H9 (cell line): ENCODE measurements around the gene PRDX1. TPM values are rescaled to one million over a fixed set of nuclear protein-coding genes. Genes with fewer than 3 reads are reported as not detected.

Experiments used
- DNase-seq: peaks from one replicate; pipeline ENCODE4 v3.0.0-alpha.2; 2017
- H2AFZ ChIP-seq: one replicate; pipeline ENCODE4 v1.6.1; 2013; ENCODE audit warnings: mild to moderate bottlenecking, low read length, control low read depth, moderate library complexity
- H2AK5ac ChIP-seq: 2 replicates; pipeline ENCODE4 v1.6.1; 2013; ENCODE audit warnings: low read length, control low read depth, mixed read lengths; ENCODE audit not compliant: insufficient read length
- H2BK120ac ChIP-seq: one replicate; pipeline ENCODE4 v1.6.1; 2013; ENCODE audit warnings: low read depth, mild to moderate bottlenecking, low read length, control low read depth, inconsistent platforms; ENCODE audit not compliant: poor library complexity, severe bottlenecking
- H2BK12ac ChIP-seq: 2 replicates; pipeline ENCODE4 v1.6.1; 2013; ENCODE audit warnings: low read length, control low read depth, mixed read lengths, low read depth; ENCODE audit not compliant: insufficient read length
- H2BK15ac ChIP-seq: 2 replicates; pipeline ENCODE4 v1.6.1; 2013; ENCODE audit warnings: low read depth, low read length, control low read depth
- H2BK20ac ChIP-seq: one replicate; pipeline ENCODE4 v1.6.1; 2013; ENCODE audit warnings: low read depth, mild to moderate bottlenecking, low read length, control low read depth, inconsistent platforms; ENCODE audit not compliant: poor library complexity, severe bottlenecking
- H2BK5ac ChIP-seq: 2 replicates; pipeline ENCODE4 v1.6.1; 2013; ENCODE audit warnings: low read length, control low read depth, mixed read lengths; ENCODE audit not compliant: insufficient read length
- H3K14ac ChIP-seq: 2 replicates; pipeline ENCODE4 v1.6.1; 2013; ENCODE audit warnings: low read length, control low read depth; ENCODE audit not compliant: insufficient read depth
- H3K18ac ChIP-seq: 2 replicates; pipeline ENCODE4 v1.6.1; 2013; ENCODE audit warnings: low read depth, mild to moderate bottlenecking, mixed read lengths, low read length, control low read depth; ENCODE audit not compliant: insufficient read length
- H3K23ac ChIP-seq: 2 replicates; pipeline ENCODE4 v1.6.1; 2013; ENCODE audit warnings: low read length, control low read depth, mixed read lengths, low read depth; ENCODE audit not compliant: insufficient read length
- H3K23me2 ChIP-seq: 2 replicates; pipeline ENCODE4 v1.6.1; 2013; ENCODE audit warnings: low read depth, mild to moderate bottlenecking, mixed read lengths, low read length, control low read depth; ENCODE audit not compliant: insufficient read length, poor library complexity, severe bottlenecking
- H3K27ac ChIP-seq: 2 replicates; pipeline ENCODE4 v1.5.1; 2013; ENCODE audit warnings: low read length, control low read depth, mixed read lengths, low read depth; ENCODE audit not compliant: insufficient read length
- H3K27me3 ChIP-seq: 2 replicates; pipeline ENCODE4 v1.6.1; 2013; ENCODE audit warnings: low read length, control low read depth, inconsistent platforms; ENCODE audit not compliant: insufficient read depth
- H3K4ac ChIP-seq: 2 replicates; pipeline ENCODE4 v1.6.1; 2013; ENCODE audit warnings: low read depth, mild to moderate bottlenecking, control low read depth, inconsistent platforms, low read length, moderate library complexity
- H3K4me1 ChIP-seq: 2 replicates; pipeline ENCODE4 v1.6.1; 2013; ENCODE audit warnings: low read length, control low read depth, inconsistent platforms; ENCODE audit not compliant: insufficient read depth
- H3K4me2 ChIP-seq: 2 replicates; pipeline ENCODE4 v1.6.1; 2013; ENCODE audit warnings: low read length, control low read depth, mixed read lengths; ENCODE audit not compliant: insufficient read length, insufficient read depth
- H3K56ac ChIP-seq: 2 replicates; pipeline ENCODE4 v1.6.1; 2013; ENCODE audit warnings: low read depth, mild to moderate bottlenecking, mixed read lengths, low read length, control low read depth; ENCODE audit not compliant: insufficient read length
- H3K79me1 ChIP-seq: 2 replicates; pipeline ENCODE4 v1.6.1; 2013; ENCODE audit warnings: low read depth, mild to moderate bottlenecking, moderate library complexity, low read length, control low read depth, inconsistent platforms; ENCODE audit not compliant: insufficient read depth, poor library complexity, severe bottlenecking
- H3K79me2 ChIP-seq: 2 replicates; pipeline ENCODE4 v1.6.1; 2013; ENCODE audit warnings: low read length, control low read depth, inconsistent platforms; ENCODE audit not compliant: insufficient read depth
- H3K9ac ChIP-seq: 2 replicates; pipeline ENCODE4 v1.6.1; 2013; ENCODE audit warnings: low read length, control low read depth, mixed read lengths; ENCODE audit not compliant: insufficient read length; ENCODE audit errors: extremely low read depth
- H3K9me3 ChIP-seq: one replicate; pipeline ENCODE4 v1.6.1; 2013; ENCODE audit warnings: low read depth, low read length, inconsistent platforms; ENCODE audit not compliant: control insufficient read depth
- H3T11ph ChIP-seq: one replicate; pipeline ENCODE4 v1.6.1; 2013; ENCODE audit warnings: mild to moderate bottlenecking, low read length, control low read depth, inconsistent platforms
- H4K20me1 ChIP-seq: one replicate; pipeline ENCODE4 v1.6.1; 2013; ENCODE audit not compliant: control insufficient read depth, insufficient read length, insufficient read depth
- H4K5ac ChIP-seq: 2 replicates; pipeline ENCODE4 v1.6.1; 2013; ENCODE audit warnings: low read depth, mild to moderate bottlenecking, mixed read lengths, low read length, control low read depth; ENCODE audit not compliant: insufficient read length
- H4K8ac ChIP-seq: replicated peaks from 2 replicates; pipeline ENCODE4 v1.6.1; 2013; ENCODE audit warnings: low read length, control low read depth, mixed read lengths, low read depth; ENCODE audit not compliant: insufficient read length
- H4K91ac ChIP-seq: 2 replicates; pipeline ENCODE4 v1.6.1; 2013; ENCODE audit warnings: low read depth, mild to moderate bottlenecking, moderate library complexity, mixed read lengths, low read length, control low read depth; ENCODE audit not compliant: insufficient read length
- H3K27ac Mint-ChIP-seq, 3 experiments: 2 replicates in 2 of 3; 3 replicates in 1 of 3; pipeline ENCODE4 v1.8.0; 2020 to 2021; ENCODE audit warnings: mixed read lengths in 3 of 3, mild to moderate bottlenecking in 1 of 3, moderate library complexity in 1 of 3
- H3K27me3 Mint-ChIP-seq: 2 replicates; pipeline ENCODE4 v1.8.0; 2021; ENCODE audit warnings: low read depth, mild to moderate bottlenecking, moderate library complexity, mixed read lengths
- H3K36me3 Mint-ChIP-seq, 3 experiments: 2 replicates in 2 of 3; 3 replicates in 1 of 3; pipeline ENCODE4 v1.8.0; 2020 to 2021; ENCODE audit warnings: low read depth in 3 of 3, mixed read lengths in 3 of 3; ENCODE audit not compliant: insufficient read depth in 1 of 3
- H3K4me1 Mint-ChIP-seq, 2 experiments: 2 replicates each; pipeline ENCODE4 v1.8.0; 2020; ENCODE audit warnings: mixed read lengths in 2 of 2
- H3K4me3 Mint-ChIP-seq, 2 experiments: 2 replicates in 1 of 2; 3 replicates in 1 of 2; pipeline ENCODE4 v1.8.0; 2020 to 2021; ENCODE audit warnings: mild to moderate bottlenecking in 2 of 2, mixed read lengths in 2 of 2, moderate library complexity in 1 of 2
- H3K9me3 Mint-ChIP-seq, 2 experiments: 2 replicates in 1 of 2; 3 replicates in 1 of 2; pipeline ENCODE4 v1.8.0; 2020; ENCODE audit warnings: mild to moderate bottlenecking in 2 of 2, mixed read lengths in 2 of 2, moderate library complexity in 1 of 2
- WGBS: extraction: QIAGEN DNeasy Blood & Tissue Kit; methylation state at CpG from one replicate; pipeline ENCODE4 v1.1.7; 2013; ENCODE audit warnings: missing lambda C conversion rate, low lambda C conversion rate, mixed read lengths; ENCODE audit not compliant: insufficient read length; ENCODE audit errors: extremely low coverage; 5-methylcytosine and 5-hydroxymethylcytosine counted together
- total RNA-seq: library from RNA; stranded (reverse); gene quantifications from 2 replicates; pipeline ENCODE4 v1.2.1, GENCODE V29; 2021
- TF ChIP-seq, protein P1 (sequence below): fragments of 200-600 bp; sonication (generic); conservative IDR thresholded peaks from 3 replicates; pipeline ENCODE4 v1.8.0; 2021; ENCODE audit warnings: antibody characterized with exemption, mild to moderate bottlenecking

Gene PRDX1
- total RNA-seq, 1 experiment from 2014 or later: 1,003 TPM

- H3K14ac ChIP-seq: no peak overlapping the region
- DNase-seq: no peak
- H3K27ac Mint-ChIP-seq: no peak overlapping the region
- H3K4me1 Mint-ChIP-seq: peaks cover 12 to 13% of the 10 kb centered on the region in 2 experiments
- no peaks in the 10 kb centered on the region for H3K79me1 ChIP-seq
- H2BK5ac ChIP-seq: no peak overlapping the region
- no peaks in the 10 kb centered on the region for H3K36me3 Mint-ChIP-seq
- H4K8ac ChIP-seq: no peak overlapping the region
- H2AFZ ChIP-seq: no peak overlapping the region
- H2BK20ac ChIP-seq: no peak overlapping the region
- no peaks in the 10 kb centered on the region for H3K27me3 Mint-ChIP-seq
- H3K23ac ChIP-seq: no peak overlapping the region
- no peaks in the 10 kb centered on the region for H3K4me1 ChIP-seq
- H4K91ac ChIP-seq: no peak overlapping the region
- no peak overlapping the region for H4K5ac ChIP-seq
- whole genome bisulfite sequencing: no CpG with 5 or more reads among the region's 6 CpGs
- no peak overlapping the region for H2BK120ac ChIP-seq
- no peaks in the 10 kb centered on the region for H3K23me2 ChIP-seq
- TF ChIP-seq, protein P1, sequence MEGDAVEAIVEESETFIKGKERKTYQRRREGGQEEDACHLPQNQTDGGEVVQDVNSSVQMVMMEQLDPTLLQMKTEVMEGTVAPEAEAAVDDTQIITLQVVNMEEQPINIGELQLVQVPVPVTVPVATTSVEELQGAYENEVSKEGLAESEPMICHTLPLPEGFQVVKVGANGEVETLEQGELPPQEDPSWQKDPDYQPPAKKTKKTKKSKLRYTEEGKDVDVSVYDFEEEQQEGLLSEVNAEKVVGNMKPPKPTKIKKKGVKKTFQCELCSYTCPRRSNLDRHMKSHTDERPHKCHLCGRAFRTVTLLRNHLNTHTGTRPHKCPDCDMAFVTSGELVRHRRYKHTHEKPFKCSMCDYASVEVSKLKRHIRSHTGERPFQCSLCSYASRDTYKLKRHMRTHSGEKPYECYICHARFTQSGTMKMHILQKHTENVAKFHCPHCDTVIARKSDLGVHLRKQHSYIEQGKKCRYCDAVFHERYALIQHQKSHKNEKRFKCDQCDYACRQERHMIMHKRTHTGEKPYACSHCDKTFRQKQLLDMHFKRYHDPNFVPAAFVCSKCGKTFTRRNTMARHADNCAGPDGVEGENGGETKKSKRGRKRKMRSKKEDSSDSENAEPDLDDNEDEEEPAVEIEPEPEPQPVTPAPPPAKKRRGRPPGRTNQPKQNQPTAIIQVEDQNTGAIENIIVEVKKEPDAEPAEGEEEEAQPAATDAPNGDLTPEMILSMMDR: no peak
- no peaks in the 10 kb centered on the region for H3K9me3 Mint-ChIP-seq
- no peaks in the 10 kb centered on the region for H3K27me3 ChIP-seq
- no peaks in the 10 kb centered on the region for H4K20me1 ChIP-seq
- H3K4me3 Mint-ChIP-seq: no peak overlapping the region
- H3K9ac ChIP-seq: no peak overlapping the region
- no peaks in the 10 kb centered on the region for H3K79me2 ChIP-seq
- H2BK12ac ChIP-seq: no peak overlapping the region
- no peak overlapping the region for H2BK15ac ChIP-seq
- no peak overlapping the region for H3K4me2 ChIP-seq
- no peak overlapping the region for H3T11ph ChIP-seq
- no peak overlapping the region for H2AK5ac ChIP-seq
- H3K4ac ChIP-seq: no peak overlapping the region
- no peak overlapping the region for H3K27ac ChIP-seq
- H3K18ac ChIP-seq: no peak overlapping the region
- no peak overlapping the region for H3K56ac ChIP-seq
- H3K9me3 ChIP-seq: no peaks in the 10 kb centered on the region
Measured at GRCh38 chr1:45535988-45536766, 14.5 kb upstream of the PRDX1 start.
